GM18498 (cell line): ENCODE measurements around the gene RBMXL3.
"Not testable (repeated sequence)": the region's sequence is repeated elsewhere in the genome, so short reads cannot be mapped to it uniquely, and the experiment has no call there.

Experiments used
- ATAC-seq: cut with Tn5 transposase; IDR thresholded peaks from one replicate; pipeline ENCODE4 v1.9.1; 2021; ENCODE audit warnings: mild to moderate bottlenecking, moderate library complexity; ENCODE audit not compliant: unreplicated experiment

The RBMXL3 gene

DNA sequence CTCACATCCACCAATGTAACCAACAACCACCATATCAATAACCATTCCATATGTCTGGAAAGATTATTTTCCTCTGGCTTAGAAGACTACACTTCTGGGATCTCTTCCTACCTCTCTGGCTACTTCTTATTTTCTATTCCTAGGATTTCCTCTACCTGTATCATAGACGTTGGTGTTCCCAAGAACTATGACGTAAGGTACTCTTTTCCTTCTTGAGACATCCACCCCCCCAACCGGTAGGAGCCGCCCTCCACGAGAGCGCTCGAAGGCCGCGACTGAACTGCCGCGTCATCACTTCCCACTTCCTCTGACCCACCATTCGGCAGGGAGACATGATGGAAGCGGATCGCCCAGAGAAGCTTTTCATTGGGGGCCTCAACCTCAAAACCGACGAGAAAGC, at the start of gene RBMXL3:
Gene RBMXL3 (plus strand): TSS at position 301 of the 400 bp plus-strand sequence. CDS start 32 bp downstream, at position 333.
- ATAC-seq: no peak

GRCh38 chrX:115142057-115142456, 47.2 kb upstream of the RBMXL3 start:
- no peak for ATAC-seq

- ATAC-seq: no peak
These were observed 42.0 kb upstream of the RBMXL3 start for GRCh38 chrX:115147220-115147619.

DNA sequence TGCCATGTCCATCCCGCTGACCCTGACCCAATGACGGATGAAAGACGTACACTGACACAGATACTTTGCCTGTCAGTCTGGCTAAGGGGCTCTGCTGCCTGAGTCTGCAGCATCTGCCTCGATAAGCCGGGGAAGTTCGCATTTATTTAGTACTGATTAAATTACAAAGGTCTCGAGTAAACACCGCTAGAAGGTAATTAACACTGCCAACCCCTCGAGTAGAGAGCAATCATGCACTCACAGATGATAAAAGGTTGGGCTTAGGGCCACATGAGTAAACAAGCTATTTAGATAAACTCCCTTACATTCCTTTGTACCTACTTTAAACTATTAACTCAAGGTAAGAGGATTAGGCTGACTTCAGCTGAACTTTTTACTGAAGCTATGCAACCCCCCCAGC, 16.0 kb upstream of the RBMXL3 start:
- no peak for ATAC-seq

- no peak for ATAC-seq
These were observed 14.7 kb upstream of the RBMXL3 start for GRCh38 chrX:115174548-115174947.

DNA sequence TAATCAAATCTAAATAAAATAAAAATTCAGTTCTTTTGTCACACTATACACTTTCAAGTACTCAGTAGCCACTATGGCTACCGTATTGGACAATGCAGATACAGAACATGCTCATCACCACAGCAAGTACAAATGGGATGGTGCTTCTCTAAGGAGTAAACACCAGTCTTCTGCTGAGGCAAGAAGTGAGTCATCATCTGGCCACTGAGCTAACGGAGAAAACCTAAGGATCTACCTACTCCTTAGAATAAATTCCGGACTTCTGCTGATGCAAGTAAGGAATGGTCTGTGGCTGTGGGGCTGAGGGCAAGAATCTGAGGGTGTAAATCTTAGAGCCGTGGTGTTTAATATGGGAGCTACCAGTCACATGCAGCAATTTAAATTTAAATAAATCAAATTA, 11.3 kb upstream of the RBMXL3 start:
- ATAC-seq: no peak

DNA sequence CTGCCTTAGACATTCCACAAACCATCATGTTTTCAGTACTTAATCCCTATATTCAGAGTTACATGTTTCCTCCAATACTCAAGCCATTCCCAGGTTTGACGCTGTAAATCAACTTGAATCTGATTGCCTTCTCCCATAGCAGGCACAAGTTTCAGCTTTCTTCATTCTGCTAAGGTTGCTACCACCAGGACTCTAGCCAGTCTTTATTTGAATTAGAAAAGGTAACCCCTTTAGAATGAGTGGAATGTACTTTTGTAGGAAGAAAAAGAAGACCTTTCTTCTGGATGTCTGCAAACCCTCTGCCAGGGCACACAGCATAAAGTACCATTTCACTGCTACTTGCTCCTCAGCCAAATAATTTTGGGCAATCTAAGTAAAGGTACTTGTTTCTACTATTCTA, 10.7 kb upstream of the RBMXL3 start:
- ATAC-seq: no peak

- no peak for ATAC-seq
These were observed 5.2 kb upstream of the RBMXL3 start for GRCh38 chrX:115183980-115184379.

DNA sequence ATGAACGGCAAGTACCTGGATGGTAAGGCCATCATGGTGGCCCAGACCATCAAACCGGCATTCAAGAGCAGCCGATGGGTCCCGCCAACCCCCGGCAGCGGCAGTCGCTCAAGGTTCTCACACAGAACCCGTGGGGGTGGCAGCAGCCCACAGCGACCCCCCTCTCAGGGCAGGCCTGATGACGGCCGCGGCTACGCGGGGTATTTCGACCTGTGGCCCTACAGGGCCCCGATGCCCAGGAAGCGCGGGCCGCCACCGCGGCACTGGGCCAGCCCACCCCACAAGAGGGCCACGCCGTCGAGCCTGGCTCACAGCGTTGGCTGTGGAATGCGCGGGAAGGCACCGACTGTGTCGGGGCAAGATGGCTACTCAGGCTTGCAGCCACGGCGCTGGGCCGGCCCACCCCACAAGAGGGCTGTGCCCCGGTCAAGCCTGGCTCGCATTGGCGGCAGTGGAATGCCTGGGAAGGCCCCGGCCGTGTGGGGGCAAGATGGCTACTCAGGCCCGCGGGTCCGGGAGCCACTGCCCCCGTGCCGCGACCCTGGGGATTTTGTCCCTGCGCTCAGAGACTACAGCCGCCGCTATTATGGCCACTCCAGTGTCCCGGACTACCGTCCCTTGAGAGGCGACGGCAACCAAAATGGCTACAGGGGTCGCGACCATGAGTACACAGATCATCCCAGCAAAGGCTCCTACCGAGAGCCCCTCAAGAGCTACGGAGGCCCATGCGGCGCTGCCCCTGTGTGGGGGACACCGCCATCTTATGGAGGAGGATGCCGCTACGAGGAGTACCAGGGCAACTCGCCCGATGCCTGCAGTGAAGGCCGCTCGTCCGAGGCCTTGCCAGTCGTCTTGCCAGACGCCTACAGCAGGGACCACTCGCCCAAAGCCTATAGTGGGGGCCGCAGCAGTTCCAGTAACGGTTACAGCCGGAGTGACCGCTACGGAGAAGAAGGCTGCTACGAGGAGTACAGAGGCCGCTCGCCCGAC, 731 bp downstream of the RBMXL3 start:
- ATAC-seq: no peak

DNA sequence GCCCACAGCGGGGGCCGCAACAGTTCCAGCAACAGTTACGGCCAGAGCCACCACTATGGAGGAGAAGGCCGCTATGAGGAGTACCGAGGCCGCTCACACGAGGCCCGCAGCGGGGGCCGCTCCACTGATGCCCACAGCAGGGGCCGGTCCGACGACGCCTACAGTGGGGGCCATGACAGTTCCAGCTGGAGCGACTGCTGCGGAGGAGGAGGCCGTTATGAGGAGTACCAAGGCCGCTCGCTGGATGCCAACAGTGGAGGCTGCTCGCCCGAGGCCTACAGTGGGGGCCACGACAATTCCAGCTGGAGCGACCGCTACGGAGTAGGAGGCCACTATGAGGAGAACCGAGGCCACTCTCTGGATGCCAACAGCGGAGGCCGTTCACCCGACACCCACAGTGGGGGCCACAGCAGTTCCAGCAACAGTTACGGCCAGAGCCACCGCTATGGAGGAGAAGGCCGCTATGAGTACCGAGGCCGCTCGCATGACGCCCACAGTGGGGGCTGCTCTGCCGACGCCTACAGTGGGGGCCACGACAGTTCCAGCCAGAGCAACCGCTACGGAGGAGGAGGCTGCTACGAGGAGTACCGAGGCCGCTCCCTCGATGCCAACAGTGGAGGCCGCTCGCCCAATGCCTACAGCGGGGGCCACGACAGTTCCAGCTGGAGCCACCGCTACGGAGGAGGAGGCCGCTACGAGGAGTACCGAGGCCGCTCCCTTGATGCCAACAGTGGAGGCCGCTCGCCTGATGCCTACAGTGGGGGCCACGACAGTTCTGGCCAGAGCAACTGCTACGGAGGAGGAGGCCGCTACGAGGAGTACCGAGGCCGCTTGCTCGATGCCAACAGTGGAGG, 1.7 kb downstream of the RBMXL3 start:
- no peak for ATAC-seq

DNA sequence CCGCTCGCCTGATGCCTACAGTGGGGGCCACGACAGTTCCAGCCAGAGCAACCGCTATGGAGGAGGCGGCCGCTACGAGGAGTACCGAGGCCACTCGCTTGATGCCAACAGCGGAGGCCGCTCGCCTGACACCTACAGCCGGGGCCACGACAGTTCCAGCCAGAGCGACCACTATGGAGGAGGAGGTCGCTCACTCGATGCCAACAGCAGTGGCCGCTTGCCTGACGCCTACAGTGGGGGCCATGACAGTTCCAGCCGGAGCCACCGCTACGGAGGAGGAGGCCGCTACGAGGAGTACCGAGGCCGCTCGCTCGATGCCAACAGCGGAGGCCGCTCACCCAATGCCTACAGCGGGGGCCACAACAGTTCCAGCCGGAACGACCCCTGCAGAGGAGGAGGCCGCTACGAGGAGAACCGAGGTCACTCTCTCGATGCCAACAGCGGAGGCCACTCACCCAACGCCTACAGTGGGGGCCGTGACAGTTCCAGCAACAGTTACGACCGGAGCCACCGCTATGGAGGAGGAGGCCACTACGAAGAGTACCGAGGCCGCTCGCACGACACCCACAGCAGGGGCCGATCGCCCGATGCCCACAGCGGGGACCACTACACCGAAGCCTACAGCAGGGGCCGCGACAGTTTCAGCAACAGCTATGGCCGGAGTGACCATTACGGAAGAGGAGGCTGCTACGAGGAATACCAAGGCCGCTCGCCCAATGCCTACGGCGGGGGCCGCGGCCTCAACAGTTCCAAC, 2.5 kb downstream of the RBMXL3 start:
- no peak for ATAC-seq

- ATAC-seq: no peak
These were observed 3.1 kb downstream of the RBMXL3 start for GRCh38 chrX:115192244-115192700.

GRCh38 chrX:115204040-115204439, 14.8 kb downstream of the RBMXL3 start:
- ATAC-seq: no peak

DNA sequence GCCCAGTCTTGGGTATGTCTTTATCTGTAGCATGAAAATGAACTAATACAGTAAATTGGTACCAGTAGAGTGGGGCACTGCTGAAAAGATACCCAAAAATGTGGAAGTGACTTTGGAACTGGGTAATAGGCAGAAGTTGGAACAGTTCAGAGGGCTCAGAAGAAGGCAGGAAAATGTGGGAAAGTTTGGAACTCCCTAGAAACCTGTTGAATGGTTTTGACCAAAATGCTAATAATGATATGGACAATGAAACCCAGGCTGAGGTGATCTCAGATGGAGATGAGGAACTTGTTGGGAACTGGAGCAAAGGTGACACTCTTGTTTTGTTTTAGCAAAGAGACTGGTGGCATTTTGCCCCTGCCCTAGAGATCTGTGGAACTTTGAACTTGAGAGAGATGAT, 20.3 kb downstream of the RBMXL3 start:
- ATAC-seq: not testable (repeated sequence)

- ATAC-seq: no peak
These were observed 24.9 kb downstream of the RBMXL3 start for GRCh38 chrX:115214151-115214550.

- no peak for ATAC-seq
These were observed 25.4 kb downstream of the RBMXL3 start for GRCh38 chrX:115214605-115215004.

- not testable (repeated sequence) for ATAC-seq
These were observed 28.1 kb downstream of the RBMXL3 start for GRCh38 chrX:115217346-115217745.

GRCh38 chrX:115226929-115227328, 37.7 kb downstream of the RBMXL3 start:
- no peak for ATAC-seq

- ATAC-seq: no peak
These were observed 40.3 kb downstream of the RBMXL3 start for GRCh38 chrX:115229337-115230003.

DNA sequence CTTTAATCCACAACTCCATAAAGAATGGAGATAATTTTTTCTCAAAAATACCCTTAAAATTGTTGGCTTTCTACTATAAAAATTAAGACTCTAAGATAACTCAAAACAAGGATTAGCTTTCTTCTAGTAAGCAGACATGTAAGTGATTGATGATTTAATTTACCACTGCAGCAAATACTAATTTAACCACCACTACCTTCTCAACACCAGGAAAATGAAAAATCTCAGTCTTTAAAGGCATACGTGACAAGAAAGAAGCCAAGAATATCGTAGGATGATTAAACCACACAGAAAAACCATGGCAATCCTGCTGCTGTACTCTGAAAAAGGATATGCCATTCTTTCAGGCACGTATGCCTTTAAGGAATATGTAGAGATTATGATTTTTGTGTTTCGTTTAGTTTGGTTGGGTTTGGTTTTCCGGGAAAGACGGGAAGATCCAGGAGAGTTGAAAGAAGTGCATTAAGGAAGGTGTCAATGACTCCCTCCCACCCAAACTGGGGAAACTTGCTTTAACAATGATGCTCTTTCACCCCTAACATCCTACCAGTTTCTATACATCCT, 43.8 kb downstream of the RBMXL3 start:
- no peak for ATAC-seq
